Mesothelial cell of epicardium (in vitro differentiated cells): ENCODE data around the gene ANKZF1. TPM values are rescaled to one million over a fixed set of nuclear protein-coding genes. Genes with fewer than 3 reads are reported as not detected.

Experiments used
- DNase-seq, 2 experiments: peaks; one replicate each; pipeline ENCODE4 v3.0.0; 2021; ENCODE audit warnings: low spot score in 2 of 2; ENCODE audit not compliant: unreplicated experiment in 2 of 2
- H3K27ac Mint-ChIP-seq: 2 replicates; pipeline ENCODE4 v1.8.0; 2021; ENCODE audit warnings: mixed read lengths
- H3K27me3 Mint-ChIP-seq: 2 replicates; pipeline ENCODE4 v1.8.0; 2021; ENCODE audit warnings: low read depth, mixed read lengths
- H3K36me3 Mint-ChIP-seq: 2 replicates; pipeline ENCODE4 v1.8.0; 2021; ENCODE audit warnings: mixed read lengths
- H3K4me1 Mint-ChIP-seq: 2 replicates; pipeline ENCODE4 v1.8.0; 2021; ENCODE audit warnings: mixed read lengths
- H3K4me3 Mint-ChIP-seq: 2 replicates; pipeline ENCODE4 v1.8.0; 2021; ENCODE audit warnings: mild to moderate bottlenecking, moderate library complexity, mixed read lengths
- H3K9me3 Mint-ChIP-seq: 2 replicates; pipeline ENCODE4 v1.8.0; 2021; ENCODE audit warnings: mixed read lengths
- CTCF ChIP-seq: fragments of 200-600 bp; sonication (generic); IDR thresholded peaks from one replicate; pipeline ENCODE4 v1.5.0; 2021; ENCODE audit warnings: antibody characterized with exemption; ENCODE audit not compliant: unreplicated experiment
- total RNA-seq: library from RNA; stranded (reverse); gene quantifications from 3 replicates; pipeline ENCODE4 v1.2.1, GENCODE V29; 2021

ANKZF1 gene
- total RNA-seq, 1 donor from 2014 or later = 65.3 TPM

- Mint-ChIP-seq H3K36me3 (peaks cover 21% of the 10 kb centered on the region), H3K9me3 (no peaks in the 10 kb centered on the region), H3K4me3 (no peak overlapping the region), H3K4me1 (peaks cover 7% of the 10 kb centered on the region), H3K27ac (no peak overlapping the region), H3K27me3 (no peaks in the 10 kb centered on the region)
- DNase-seq = no peak
- no peak for TF ChIP-seq CTCF
Observed at GRCh38 chr2:219183151-219183772, 46.3 kb upstream of the ANKZF1 start.

- Mint-ChIP-seq H3K27ac (no peak overlapping the region), H3K36me3 (peaks cover 21% of the 10 kb centered on the region), H3K9me3 (no peaks in the 10 kb centered on the region), H3K27me3 (no peaks in the 10 kb centered on the region), H3K4me1 (peaks cover 3% of the 10 kb centered on the region), H3K4me3 (no peak overlapping the region)
- DNase-seq = no peak
- TF ChIP-seq CTCF = no peak
Observed at GRCh38 chr2:219184121-219184520, 45.5 kb upstream of the ANKZF1 start.

GRCh38 chr2:219186754-219187456 lies 42.7 kb upstream of the ANKZF1 start:
- Mint-ChIP-seq H3K27ac (no peak overlapping the region), H3K4me1 (no peaks in the 10 kb centered on the region), H3K4me3 (no peak overlapping the region), H3K9me3 (no peaks in the 10 kb centered on the region), H3K36me3 (peaks cover 7% of the 10 kb centered on the region), H3K27me3 (no peaks in the 10 kb centered on the region)
- DNase-seq = no peak
- TF ChIP-seq CTCF = no peak

GRCh38 chr2:219197388-219197787 lies 32.2 kb upstream of the ANKZF1 start:
- H3K27ac Mint-ChIP-seq = no peak overlapping the region
- H3K4me1 Mint-ChIP-seq = no peaks in the 10 kb centered on the region
- DNase-seq = no peak
- no peaks in the 10 kb centered on the region for H3K9me3 Mint-ChIP-seq
- no peaks in the 10 kb centered on the region for H3K36me3 Mint-ChIP-seq
- peaks cover 15% of the 10 kb centered on the region for H3K27me3 Mint-ChIP-seq
- TF ChIP-seq CTCF = no peak
- H3K4me3 Mint-ChIP-seq = no peak overlapping the region

- no peaks in the 10 kb centered on the region for H3K9me3 Mint-ChIP-seq
- DNase-seq = no peak
- H3K27me3 Mint-ChIP-seq = peaks cover 15% of the 10 kb centered on the region
- TF ChIP-seq CTCF = no peak
- no peaks in the 10 kb centered on the region for H3K4me1 Mint-ChIP-seq
- H3K4me3 Mint-ChIP-seq = no peak overlapping the region
- H3K27ac Mint-ChIP-seq = no peak overlapping the region
- H3K36me3 Mint-ChIP-seq = no peaks in the 10 kb centered on the region
Observed at GRCh38 chr2:219198974-219199373, 30.6 kb upstream of the ANKZF1 start.
